Stomach (tissue), 4 donors: ENCODE data around the gene KLHDC1.
"Not testable (repeated sequence)": the region's sequence is repeated elsewhere in the genome, so short reads cannot be mapped to it uniquely, and the experiment has no call there.

Experiments used
- EP300 ChIP-seq: sonication (generic); formaldehyde crosslinking; IDR thresholded peaks from one replicate; pipeline ENCODE4 v1.6.1; 2017; ENCODE audit warnings: antibody characterized with exemption
- POLR2A ChIP-seq, 4 donors: fragments of 450-650 bp; IDR thresholded peaks; one replicate each; pipeline ENCODE4 v1.6.1; 2016; ENCODE audit warnings: antibody characterized with exemption in 4 of 4, control low read depth in 2 of 4, mild to moderate bottlenecking in 1 of 4, moderate library complexity in 1 of 4
- POLR2AphosphoS5 ChIP-seq, 3 donors: sonication (generic); formaldehyde crosslinking; IDR thresholded peaks; one replicate each; pipeline ENCODE4 v1.6.1; 2016; ENCODE audit warnings: antibody characterized with exemption in 3 of 3
- TF ChIP-seq, protein P1 (sequence below), 7 experiments: fragments of 450-650 bp in 4 of 7; fragments of 200-600 bp in 3 of 7; sonication (generic) in 3 of 7; IDR thresholded peaks; one replicate each; pipeline ENCODE4 v1.5.1; 2016 to 2019; ENCODE audit warnings: antibody characterized with exemption in 7 of 7, control low read depth in 2 of 7, mild to moderate bottlenecking in 1 of 7

DNA sequence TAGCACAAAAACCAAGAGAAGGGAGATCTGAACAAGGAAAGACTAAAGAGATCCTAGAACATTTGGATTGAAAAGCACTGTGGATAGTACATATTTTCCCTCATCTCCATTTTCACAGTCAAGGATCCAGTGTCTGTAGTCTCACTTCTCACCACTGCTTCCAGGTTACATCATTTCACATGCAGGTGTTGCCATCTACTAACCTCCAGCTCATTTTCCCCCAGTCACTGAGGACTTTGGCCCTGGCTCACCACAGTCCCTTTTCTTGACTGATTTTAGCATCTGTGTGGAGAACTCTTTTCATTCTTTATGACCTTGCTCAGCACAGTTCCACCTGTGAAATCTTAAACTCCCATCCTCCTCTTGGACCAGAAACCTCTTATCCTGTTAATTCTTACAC is 53.6 kb downstream of the KLHDC1 start:
- TF ChIP-seq, protein P1, sequence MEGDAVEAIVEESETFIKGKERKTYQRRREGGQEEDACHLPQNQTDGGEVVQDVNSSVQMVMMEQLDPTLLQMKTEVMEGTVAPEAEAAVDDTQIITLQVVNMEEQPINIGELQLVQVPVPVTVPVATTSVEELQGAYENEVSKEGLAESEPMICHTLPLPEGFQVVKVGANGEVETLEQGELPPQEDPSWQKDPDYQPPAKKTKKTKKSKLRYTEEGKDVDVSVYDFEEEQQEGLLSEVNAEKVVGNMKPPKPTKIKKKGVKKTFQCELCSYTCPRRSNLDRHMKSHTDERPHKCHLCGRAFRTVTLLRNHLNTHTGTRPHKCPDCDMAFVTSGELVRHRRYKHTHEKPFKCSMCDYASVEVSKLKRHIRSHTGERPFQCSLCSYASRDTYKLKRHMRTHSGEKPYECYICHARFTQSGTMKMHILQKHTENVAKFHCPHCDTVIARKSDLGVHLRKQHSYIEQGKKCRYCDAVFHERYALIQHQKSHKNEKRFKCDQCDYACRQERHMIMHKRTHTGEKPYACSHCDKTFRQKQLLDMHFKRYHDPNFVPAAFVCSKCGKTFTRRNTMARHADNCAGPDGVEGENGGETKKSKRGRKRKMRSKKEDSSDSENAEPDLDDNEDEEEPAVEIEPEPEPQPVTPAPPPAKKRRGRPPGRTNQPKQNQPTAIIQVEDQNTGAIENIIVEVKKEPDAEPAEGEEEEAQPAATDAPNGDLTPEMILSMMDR (IDR thresholded peaks at IDR 0.05): not testable (repeated sequence)
- TF ChIP-seq POLR2AphosphoS5 (IDR thresholded peaks at IDR 0.05); POLR2A (IDR thresholded peaks at IDR 0.05); EP300: not testable (repeated sequence)
